Measurements from ENCODE around the gene LPCAT1. TPM values are rescaled to one million over a fixed set of nuclear protein-coding genes. Genes with fewer than 3 reads are reported as not detected.
"Not testable (repeated sequence)": the region's sequence is repeated elsewhere in the genome, so short reads cannot be mapped to it uniquely, and the experiment has no call there.

LPCAT1 gene
- total RNA-seq, 1 donor from 2014 or later = 11.0 TPM

- no peak for TF ChIP-seq CTCF (IDR thresholded peaks at IDR 0.05; ENCODE audit: borderline replicate concordance)
- Histone ChIP-seq H3K4me3 (no peak overlapping the region), H3K27me3 (ENCODE audit: low read depth) (no peaks in the 10 kb centered on the region), H3K4me1 (peaks cover 31% of the 10 kb centered on the region), H3K36me3 (peaks cover 4% of the 10 kb centered on the region), H3K9me3 (replicated peaks) (no peaks in the 10 kb centered on the region), H3K27ac (replicated peaks) (no peak overlapping the region)
- intact Hi-C loops (cut with micrococcal nuclease) = no loop called here
- no peak for DNase-seq
Measured at GRCh38 chr5:1505506-1506241, 18.1 kb downstream of the LPCAT1 start.

DNA sequence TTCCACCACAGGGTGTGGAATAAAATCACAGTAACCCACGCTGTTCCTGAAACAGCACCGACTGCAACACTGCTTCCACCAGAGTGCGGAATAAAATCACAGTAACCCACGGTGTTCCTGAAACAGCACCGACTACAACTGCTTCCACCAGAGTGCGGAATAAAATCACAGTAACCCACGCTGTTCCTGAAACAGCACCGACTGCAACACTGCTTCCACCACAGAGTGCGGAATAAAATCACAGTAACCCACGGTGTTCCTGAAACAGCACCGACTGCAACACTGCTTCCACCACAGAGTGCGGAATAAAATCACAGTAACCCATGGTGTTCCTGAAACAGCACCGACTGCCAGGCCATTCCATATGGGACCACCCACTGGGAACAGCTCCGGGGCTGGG lies 18.7 kb downstream of the LPCAT1 start:
- H3K27me3 ChIP-seq (ENCODE audit: low read depth); DNase-seq; H3K9me3 ChIP-seq (replicated peaks); H3K36me3 ChIP-seq; intact Hi-C loops (cut with micrococcal nuclease); H3K27ac ChIP-seq (replicated peaks); H3K4me3 ChIP-seq: not testable (repeated sequence)
- H3K4me1 ChIP-seq = peaks cover 37% of the 10 kb centered on the region

- intact Hi-C loops (cut with micrococcal nuclease) = no loop called here
- H3K36me3 ChIP-seq = no peaks in the 10 kb centered on the region
- H3K27me3 ChIP-seq (ENCODE audit: low read depth) = no peaks in the 10 kb centered on the region
- no peak for TF ChIP-seq CTCF (IDR thresholded peaks at IDR 0.05; ENCODE audit: borderline replicate concordance)
- H3K4me1 ChIP-seq = peaks cover 41% of the 10 kb centered on the region
- DNase-seq = no peak
- H3K9me3 ChIP-seq (replicated peaks) = no peaks in the 10 kb centered on the region
- no peak overlapping the region for H3K4me3 ChIP-seq
- no peak overlapping the region for H3K27ac ChIP-seq (replicated peaks)
Measured at GRCh38 chr5:1504617-1505016, 19.1 kb downstream of the LPCAT1 start.

DNA sequence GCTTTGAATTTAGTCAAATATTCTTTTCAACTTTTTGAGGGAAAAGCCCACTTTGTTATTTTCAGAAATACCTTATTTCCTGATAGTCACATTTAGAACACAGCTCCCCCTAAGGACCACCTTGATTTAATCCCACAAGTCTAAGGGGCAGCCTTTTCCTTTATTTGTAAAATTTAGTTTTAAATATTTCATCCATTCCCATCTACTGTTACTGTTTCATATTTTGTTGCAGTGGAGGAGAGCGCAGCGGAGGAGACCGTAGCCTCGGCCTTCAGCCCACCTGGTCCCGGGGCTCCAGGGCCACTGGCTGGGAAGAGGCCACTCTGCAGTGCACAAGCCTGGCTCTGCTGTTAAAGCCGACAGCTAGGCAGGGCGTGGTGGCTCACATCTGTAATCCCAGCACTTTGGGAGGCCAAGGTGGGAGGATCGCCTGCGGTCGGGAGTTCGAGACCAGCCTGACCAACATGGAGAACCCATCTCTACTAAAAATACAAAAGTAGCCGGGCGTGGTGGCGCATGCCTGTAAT lies 19.6 kb downstream of the LPCAT1 start:
- DNase-seq = no peak
- no peak for TF ChIP-seq CTCF (IDR thresholded peaks at IDR 0.05; ENCODE audit: borderline replicate concordance)
- H3K4me1 ChIP-seq = peaks cover 42% of the 10 kb centered on the region
- H3K27me3 ChIP-seq (ENCODE audit: low read depth) = no peaks in the 10 kb centered on the region
- no peaks in the 10 kb centered on the region for H3K36me3 ChIP-seq
- peak overlapping the region; percentile 23 for H3K27ac ChIP-seq (replicated peaks)
- peak overlapping the region; percentile 4 for H3K4me3 ChIP-seq
- intact Hi-C loops (cut with micrococcal nuclease) = no loop called here
- no peaks in the 10 kb centered on the region for H3K9me3 ChIP-seq (replicated peaks)

DNA sequence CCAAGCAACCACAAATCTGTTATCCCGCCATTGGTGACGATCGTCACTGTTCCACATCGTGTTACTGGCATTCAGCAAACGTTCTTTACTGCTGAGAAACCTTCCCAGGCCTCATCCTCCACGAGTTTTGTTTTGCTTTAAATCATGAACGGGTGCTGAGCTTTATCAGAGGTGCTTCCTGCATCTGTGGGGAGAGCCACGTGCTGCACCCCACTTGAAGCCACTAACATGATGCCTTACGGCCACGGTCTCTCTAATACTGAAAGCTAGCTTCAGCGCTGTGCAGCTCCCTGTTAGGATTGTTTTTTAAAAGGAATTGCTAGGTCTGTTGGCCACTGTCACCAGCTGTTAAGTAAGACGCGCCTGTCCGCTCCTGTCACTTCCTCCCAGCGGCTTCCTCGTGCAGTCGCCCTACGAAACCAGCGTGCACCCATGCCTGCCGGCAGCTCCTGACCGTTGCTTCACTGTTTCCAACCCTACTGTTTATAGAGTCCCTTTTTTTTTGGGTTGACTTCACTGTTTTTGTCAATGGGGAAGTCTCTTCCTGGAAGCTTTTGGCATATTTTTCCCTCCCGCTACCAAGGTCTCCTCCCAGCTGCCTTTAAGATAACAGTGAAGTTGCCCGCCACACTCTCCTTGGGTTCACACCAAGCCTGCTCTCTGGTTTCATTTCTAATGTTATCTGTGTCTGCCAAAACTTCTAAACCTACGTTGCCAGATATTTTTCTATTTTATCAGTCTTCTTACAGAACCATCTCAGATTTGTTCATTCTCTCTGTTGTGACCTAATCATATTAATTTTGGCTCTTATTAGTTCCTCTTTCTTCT lies 20.3 kb downstream of the LPCAT1 start:
- peak overlapping the region; percentile 23 for H3K27ac ChIP-seq (replicated peaks)
- TF ChIP-seq CTCF (IDR thresholded peaks at IDR 0.05; ENCODE audit: borderline replicate concordance) = no peak

More for the DNA sequence above, 20.3 kb downstream of the LPCAT1 start:
- peak overlapping the region; percentile 4 for H3K4me3 ChIP-seq
- peak; percentile 64 for DNase-seq
- no peaks in the 10 kb centered on the region for H3K36me3 ChIP-seq
- no peaks in the 10 kb centered on the region for H3K9me3 ChIP-seq (replicated peaks)
- intact Hi-C loops (cut with micrococcal nuclease) = no loop called here
- H3K27me3 ChIP-seq (ENCODE audit: low read depth) = no peaks in the 10 kb centered on the region
- peaks cover 42% of the 10 kb centered on the region for H3K4me1 ChIP-seq
